Neural cell (in vitro differentiated cells): ENCODE measurements around the gene FCRLB. TPM values are rescaled to one million over a fixed set of nuclear protein-coding genes. Genes with fewer than 3 reads are reported as not detected.
"Not testable (repeated sequence)": the region's sequence is repeated elsewhere in the genome, so short reads cannot be mapped to it uniquely, and the experiment has no call there.

Source experiments
- H2AFZ ChIP-seq: fragments of 200-600, 300-800 bp; sonication (generic), shearing (Covaris generic); 2 replicates; pipeline ENCODE4 v1.6.0; 2014; ENCODE audit warnings: low read depth, mild to moderate bottlenecking, antibody characterized with exemption, low read length, moderate library complexity
- H3F3A ChIP-seq: fragments of 200-600 bp; shearing (Covaris generic); 2 replicates; pipeline ENCODE4 v1.6.1; 2016; ENCODE audit warnings: mild to moderate bottlenecking, moderate library complexity, mixed read lengths, antibody characterized with exemption, low read length; ENCODE audit not compliant: insufficient read depth, poor library complexity, severe bottlenecking
- H3K27ac ChIP-seq: fragments of 200-600, 300-800 bp; sonication (generic), shearing (Covaris generic); 2 replicates; pipeline ENCODE4 v1.5.1; 2014; ENCODE audit warnings: mild to moderate bottlenecking, low read length, moderate library complexity
- H3K27me3 ChIP-seq: fragments of 300-800, 200-600 bp; sonication (generic), shearing (Covaris generic); 2 replicates; pipeline ENCODE4 v1.6.0; 2014; ENCODE audit warnings: mild to moderate bottlenecking, low read depth, low read length, moderate library complexity; ENCODE audit not compliant: insufficient read depth
- H3K36me3 ChIP-seq: fragments of 300-800, 200-600 bp; sonication (generic), shearing (Covaris generic); 2 replicates; pipeline ENCODE4 v1.5.1; 2014; ENCODE audit warnings: mild to moderate bottlenecking, antibody characterized with exemption, low read length, moderate library complexity; ENCODE audit not compliant: insufficient read depth
- H3K4me2 ChIP-seq: fragments of 300-800, 200-600 bp; sonication (generic), shearing (Covaris generic); 2 replicates; pipeline ENCODE4 v1.6.0; 2014; ENCODE audit warnings: mild to moderate bottlenecking, low read length
- H3K4me3 ChIP-seq: fragments of 300-800, 200-600 bp; sonication (generic), shearing (Covaris generic); 2 replicates; pipeline ENCODE4 v1.5.1; 2014; ENCODE audit warnings: mild to moderate bottlenecking, low read length, moderate library complexity
- H3K79me2 ChIP-seq: fragments of 200-600 bp; shearing (Covaris generic); replicated peaks from 2 replicates; pipeline ENCODE4 v1.6.0; 2014; ENCODE audit warnings: mild to moderate bottlenecking, low read length, moderate library complexity; ENCODE audit not compliant: insufficient read depth
- H3K9ac ChIP-seq: fragments of 300-800, 200-600 bp; sonication (generic), shearing (Covaris generic); 2 replicates; pipeline ENCODE4 v1.6.1; 2016; ENCODE audit warnings: mild to moderate bottlenecking, low read length, mixed read lengths
- H3K9me2 ChIP-seq: fragments of 200-600 bp; shearing (Covaris generic); 2 replicates; pipeline ENCODE4 v1.6.1; 2016; ENCODE audit warnings: mild to moderate bottlenecking, low read length, mixed read lengths; ENCODE audit not compliant: insufficient read depth
- H3K9me3 ChIP-seq: fragments of 200-600, 300-800 bp; sonication (generic), shearing (Covaris generic); 2 replicates; pipeline ENCODE4 v1.6.1; 2016; ENCODE audit warnings: mild to moderate bottlenecking, mixed run types, low read length, moderate library complexity, mixed read lengths
- H4K20me1 ChIP-seq: fragments of 200-600 bp; shearing (Covaris generic); 2 replicates; pipeline ENCODE4 v1.6.1; 2016; ENCODE audit warnings: mild to moderate bottlenecking, mixed run types; ENCODE audit not compliant: insufficient read depth
- EZH2 ChIP-seq: fragments of 200-600, 300-800 bp; shearing (Covaris generic), sonication (generic); IDR thresholded peaks from 2 replicates; pipeline ENCODE4 v1.6.1; 2014; ENCODE audit warnings: antibody characterized with exemption, low read length, borderline replicate concordance, mild to moderate bottlenecking; ENCODE audit not compliant: insufficient read depth, poor library complexity, severe bottlenecking
- MXI1 ChIP-seq: fragments of 450-650 bp; conservative IDR thresholded peaks from 2 replicates; pipeline ENCODE4 v1.6.1; 2014; ENCODE audit warnings: antibody characterized with exemption, mild to moderate bottlenecking; ENCODE audit not compliant: poor library complexity, severe bottlenecking
- POLR2AphosphoS5 ChIP-seq: IDR thresholded peaks from 2 replicates; pipeline ENCODE4 v1.6.1; 2012
- RAD21 ChIP-seq: fragments of 450-650 bp; conservative IDR thresholded peaks from 2 replicates; pipeline ENCODE4 v1.6.1; 2014; ENCODE audit warnings: antibody characterized with exemption, mild to moderate bottlenecking, moderate library complexity
- SMC3 ChIP-seq: fragments of 450-650 bp; conservative IDR thresholded peaks from 2 replicates; pipeline ENCODE4 v1.6.1; 2014; ENCODE audit warnings: antibody characterized with exemption, mild to moderate bottlenecking, moderate library complexity; ENCODE audit not compliant: poor library complexity
- TAF1 ChIP-seq: IDR thresholded peaks from 2 replicates; pipeline ENCODE4 v1.6.1; 2012; ENCODE audit warnings: low read depth
- polyA plus RNA-seq: library from polyadenylated mRNA; depleted of rRNA; stranded (reverse); fragments of >200 nt; gene quantifications from 2 replicates; pipeline ENCODE4 v1.2.3, GENCODE V29; 2014
- TF ChIP-seq, protein P1 (sequence below): IDR thresholded peaks from 2 replicates; pipeline ENCODE4 v1.6.1; 2012; ENCODE audit warnings: borderline replicate concordance
- TF ChIP-seq, protein P2 (sequence below): fragments of 450-650 bp; IDR thresholded peaks from 2 replicates; pipeline ENCODE4 v1.5.1; 2014; ENCODE audit warnings: antibody characterized with exemption, mild to moderate bottlenecking, moderate library complexity; ENCODE audit not compliant: poor library complexity, severe bottlenecking

FCRLB gene
- polyA plus RNA-seq, 1 donor from 2014 or later = 0.45 TPM

DNA sequence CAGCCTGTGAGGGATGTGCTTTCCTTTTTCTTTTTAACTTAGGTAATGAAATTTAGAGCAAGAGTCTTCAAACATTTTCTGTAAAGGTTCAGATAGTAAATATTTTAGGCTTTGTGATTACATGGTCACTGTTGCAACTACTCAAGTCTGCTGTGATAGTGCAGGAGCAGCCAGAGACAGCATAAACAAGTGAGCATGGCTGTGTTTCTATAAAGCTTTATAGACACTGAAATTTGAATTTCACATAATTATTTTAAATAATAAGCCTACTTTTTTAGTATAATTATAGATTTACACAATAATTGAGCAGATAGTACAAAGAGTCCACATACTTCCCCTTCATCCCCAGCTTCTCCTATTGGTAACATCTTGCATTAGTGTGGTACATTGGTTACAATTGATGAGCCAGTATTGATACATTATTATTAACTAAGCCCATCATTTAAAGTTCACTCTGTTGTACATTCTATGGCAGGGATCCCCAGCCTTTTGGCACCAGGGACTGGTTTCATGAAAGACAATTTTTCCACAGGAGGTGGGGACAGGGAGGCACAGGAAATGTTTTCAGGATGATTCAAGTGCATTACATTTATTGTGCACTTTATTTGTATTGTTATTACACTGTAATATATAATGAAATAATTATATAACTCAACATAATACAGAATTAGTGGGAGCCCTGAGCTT is 47.8 kb downstream of the FCRLB start:
- no peak overlapping the region for H3K9ac ChIP-seq
- no peaks in the 10 kb centered on the region for H3K9me2 ChIP-seq
- H3K27ac ChIP-seq = no peak overlapping the region
- H3K27me3 ChIP-seq = no peaks in the 10 kb centered on the region
- no peaks in the 10 kb centered on the region for H3K36me3 ChIP-seq
- no peak overlapping the region for H2AFZ ChIP-seq
- no peak overlapping the region for H3K4me2 ChIP-seq
- H3K79me2 ChIP-seq = peaks cover 30% of the 10 kb centered on the region
- TF ChIP-seq, protein P1, sequence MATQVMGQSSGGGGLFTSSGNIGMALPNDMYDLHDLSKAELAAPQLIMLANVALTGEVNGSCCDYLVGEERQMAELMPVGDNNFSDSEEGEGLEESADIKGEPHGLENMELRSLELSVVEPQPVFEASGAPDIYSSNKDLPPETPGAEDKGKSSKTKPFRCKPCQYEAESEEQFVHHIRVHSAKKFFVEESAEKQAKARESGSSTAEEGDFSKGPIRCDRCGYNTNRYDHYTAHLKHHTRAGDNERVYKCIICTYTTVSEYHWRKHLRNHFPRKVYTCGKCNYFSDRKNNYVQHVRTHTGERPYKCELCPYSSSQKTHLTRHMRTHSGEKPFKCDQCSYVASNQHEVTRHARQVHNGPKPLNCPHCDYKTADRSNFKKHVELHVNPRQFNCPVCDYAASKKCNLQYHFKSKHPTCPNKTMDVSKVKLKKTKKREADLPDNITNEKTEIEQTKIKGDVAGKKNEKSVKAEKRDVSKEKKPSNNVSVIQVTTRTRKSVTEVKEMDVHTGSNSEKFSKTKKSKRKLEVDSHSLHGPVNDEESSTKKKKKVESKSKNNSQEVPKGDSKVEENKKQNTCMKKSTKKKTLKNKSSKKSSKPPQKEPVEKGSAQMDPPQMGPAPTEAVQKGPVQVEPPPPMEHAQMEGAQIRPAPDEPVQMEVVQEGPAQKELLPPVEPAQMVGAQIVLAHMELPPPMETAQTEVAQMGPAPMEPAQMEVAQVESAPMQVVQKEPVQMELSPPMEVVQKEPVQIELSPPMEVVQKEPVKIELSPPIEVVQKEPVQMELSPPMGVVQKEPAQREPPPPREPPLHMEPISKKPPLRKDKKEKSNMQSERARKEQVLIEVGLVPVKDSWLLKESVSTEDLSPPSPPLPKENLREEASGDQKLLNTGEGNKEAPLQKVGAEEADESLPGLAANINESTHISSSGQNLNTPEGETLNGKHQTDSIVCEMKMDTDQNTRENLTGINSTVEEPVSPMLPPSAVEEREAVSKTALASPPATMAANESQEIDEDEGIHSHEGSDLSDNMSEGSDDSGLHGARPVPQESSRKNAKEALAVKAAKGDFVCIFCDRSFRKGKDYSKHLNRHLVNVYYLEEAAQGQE = no peak
- TF ChIP-seq POLR2AphosphoS5 (no peak), TAF1 (no peak), EZH2 (no peak)
- H3K4me3 ChIP-seq = no peak overlapping the region
- H3K9me3 ChIP-seq = no peaks in the 10 kb centered on the region
- H4K20me1 ChIP-seq = no peaks in the 10 kb centered on the region
- H3F3A ChIP-seq = no peaks in the 10 kb centered on the region

DNA sequence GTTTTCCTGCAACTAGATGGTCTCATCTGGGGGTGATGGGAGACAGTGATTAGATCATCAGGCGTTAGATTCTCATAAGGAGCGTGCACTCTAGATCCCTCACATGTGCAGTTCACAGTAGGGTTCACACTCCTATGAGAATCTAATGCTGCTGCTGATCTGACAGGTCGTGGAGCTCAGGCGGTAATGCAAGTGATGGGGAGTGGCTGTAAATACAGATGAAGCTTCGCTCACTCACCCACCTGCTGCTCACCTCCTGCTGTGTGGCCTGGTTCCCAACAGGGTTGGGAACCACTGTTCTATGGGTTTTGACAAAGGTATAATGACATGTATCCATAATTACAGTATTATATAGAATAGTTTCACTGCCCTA is 48.3 kb downstream of the FCRLB start:
- not testable (repeated sequence) for H3K36me3 ChIP-seq, H4K20me1 ChIP-seq, H3K4me3 ChIP-seq, H2AFZ ChIP-seq, H3K9me2 ChIP-seq, H3F3A ChIP-seq, H3K27ac ChIP-seq, H3K4me2 ChIP-seq, H3K9me3 ChIP-seq, H3K27me3 ChIP-seq, H3K9ac ChIP-seq
- peaks cover 30% of the 10 kb centered on the region for H3K79me2 ChIP-seq

DNA sequence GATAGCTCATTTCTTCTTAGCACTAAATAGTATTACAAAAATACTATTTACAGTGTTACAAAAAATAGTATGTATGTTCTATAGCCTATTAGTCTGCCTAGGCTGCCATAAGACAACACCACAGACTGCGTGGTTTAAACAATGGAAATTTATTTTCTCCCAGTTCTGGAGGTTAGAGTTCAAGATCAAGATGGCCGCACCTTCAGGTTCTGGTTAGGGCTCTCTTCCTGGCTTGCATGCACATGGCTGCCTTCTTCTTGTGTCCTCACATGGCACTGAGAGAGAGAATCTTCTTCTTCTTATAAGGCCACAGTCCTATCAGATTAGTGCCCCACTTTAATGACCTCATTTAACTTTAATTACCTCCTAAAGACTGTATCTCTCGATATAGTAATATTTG is 48.9 kb downstream of the FCRLB start:
- H3K4me3 ChIP-seq = no peak overlapping the region
- H3K9me2 ChIP-seq = no peaks in the 10 kb centered on the region
- no peak overlapping the region for H3K27ac ChIP-seq
- H3K36me3 ChIP-seq = no peaks in the 10 kb centered on the region
- H3K9me3 ChIP-seq = no peaks in the 10 kb centered on the region
- no peaks in the 10 kb centered on the region for H3F3A ChIP-seq
- peaks cover 30% of the 10 kb centered on the region for H3K79me2 ChIP-seq
- H3K9ac ChIP-seq = no peak overlapping the region
- no peak for TF ChIP-seq EZH2
- TF ChIP-seq POLR2AphosphoS5 = no peak
- TF ChIP-seq, protein P2, sequence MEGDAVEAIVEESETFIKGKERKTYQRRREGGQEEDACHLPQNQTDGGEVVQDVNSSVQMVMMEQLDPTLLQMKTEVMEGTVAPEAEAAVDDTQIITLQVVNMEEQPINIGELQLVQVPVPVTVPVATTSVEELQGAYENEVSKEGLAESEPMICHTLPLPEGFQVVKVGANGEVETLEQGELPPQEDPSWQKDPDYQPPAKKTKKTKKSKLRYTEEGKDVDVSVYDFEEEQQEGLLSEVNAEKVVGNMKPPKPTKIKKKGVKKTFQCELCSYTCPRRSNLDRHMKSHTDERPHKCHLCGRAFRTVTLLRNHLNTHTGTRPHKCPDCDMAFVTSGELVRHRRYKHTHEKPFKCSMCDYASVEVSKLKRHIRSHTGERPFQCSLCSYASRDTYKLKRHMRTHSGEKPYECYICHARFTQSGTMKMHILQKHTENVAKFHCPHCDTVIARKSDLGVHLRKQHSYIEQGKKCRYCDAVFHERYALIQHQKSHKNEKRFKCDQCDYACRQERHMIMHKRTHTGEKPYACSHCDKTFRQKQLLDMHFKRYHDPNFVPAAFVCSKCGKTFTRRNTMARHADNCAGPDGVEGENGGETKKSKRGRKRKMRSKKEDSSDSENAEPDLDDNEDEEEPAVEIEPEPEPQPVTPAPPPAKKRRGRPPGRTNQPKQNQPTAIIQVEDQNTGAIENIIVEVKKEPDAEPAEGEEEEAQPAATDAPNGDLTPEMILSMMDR = no peak
- TF ChIP-seq SMC3 = no peak
- TF ChIP-seq TAF1 = no peak
- no peak for TF ChIP-seq RAD21
- no peak for TF ChIP-seq MXI1
- H2AFZ ChIP-seq = no peak overlapping the region
- no peaks in the 10 kb centered on the region for H3K27me3 ChIP-seq
- H4K20me1 ChIP-seq = no peaks in the 10 kb centered on the region
- no peak overlapping the region for H3K4me2 ChIP-seq
